ENCODE data around the gene CCDC8.
"Not testable (repeated sequence)": the region's sequence is repeated elsewhere in the genome, so short reads cannot be mapped to it uniquely, and the experiment has no call there.

The CCDC8 gene

GRCh38 chr19:46413262-46414031 is at the start of gene CCDC8:
CCDC8 (minus strand) TSS chr19:46413564; CDS start chr19:46412810, 754 bp downstream.
- DNase-seq, result peak; percentile 93

GRCh38 chr19:46461537-46461936 is 48.2 kb upstream of the CCDC8 start:
- DNase-seq, result no peak

- DNase-seq, result no peak
These were observed 47.6 kb upstream of the CCDC8 start for GRCh38 chr19:46460981-46461380.

- no peak for DNase-seq
These were observed 46.7 kb upstream of the CCDC8 start for GRCh38 chr19:46460055-46460454.

GRCh38 chr19:46456930-46457329 is 43.6 kb upstream of the CCDC8 start:
- DNase-seq, result no peak

GRCh38 chr19:46454244-46454643 is 40.9 kb upstream of the CCDC8 start:
- no peak for DNase-seq

- no peak for DNase-seq
These were observed 40.3 kb upstream of the CCDC8 start for GRCh38 chr19:46453661-46454060.

- DNase-seq, result no peak
These were observed 38.8 kb upstream of the CCDC8 start for GRCh38 chr19:46452186-46452585.

- DNase-seq, result no peak
These were observed 38.0 kb upstream of the CCDC8 start for GRCh38 chr19:46451352-46451751.

- no peak for DNase-seq
These were observed 37.4 kb upstream of the CCDC8 start for GRCh38 chr19:46450737-46451136.

GRCh38 chr19:46449228-46449627 is 35.9 kb upstream of the CCDC8 start:
- DNase-seq, result no peak

- no peak for DNase-seq
These were observed 35.2 kb upstream of the CCDC8 start for GRCh38 chr19:46448601-46449000.

- DNase-seq, result no peak
These were observed 34.5 kb upstream of the CCDC8 start for GRCh38 chr19:46447824-46448223.

- no peak for DNase-seq
These were observed 33.6 kb upstream of the CCDC8 start for GRCh38 chr19:46447006-46447405.

- DNase-seq, result no peak
These were observed 32.7 kb upstream of the CCDC8 start for GRCh38 chr19:46446021-46446420.

GRCh38 chr19:46442808-46443450 is 29.6 kb upstream of the CCDC8 start:
- DNase-seq, result no peak

- DNase-seq, result no peak
These were observed 28.5 kb upstream of the CCDC8 start for GRCh38 chr19:46441866-46442265.

GRCh38 chr19:46435689-46436088 is 22.3 kb upstream of the CCDC8 start:
- DNase-seq, result not testable (repeated sequence)

GRCh38 chr19:46435009-46435408 is 21.6 kb upstream of the CCDC8 start:
- DNase-seq, result no peak

- DNase-seq, result not testable (repeated sequence)
These were observed 20.1 kb upstream of the CCDC8 start for GRCh38 chr19:46433470-46433869.

- DNase-seq, result no peak
These were observed 18.5 kb upstream of the CCDC8 start for GRCh38 chr19:46431824-46432223.

- DNase-seq, result no peak
These were observed 16.6 kb upstream of the CCDC8 start for GRCh38 chr19:46429999-46430398.

GRCh38 chr19:46428239-46429135 is 15.1 kb upstream of the CCDC8 start, which contains the start of gene PNMA8C:
PNMA8C (minus strand) TSS chr19:46428936; CDS start chr19:46428359, 577 bp downstream.
- peak; percentile 72 for DNase-seq

Data from NCI-H510A (cell line).